Activated CD4-positive, CD25-positive, alpha-beta regulatory T cell treated with anti-CD3 and anti-CD28 coated beads, Interleukin-2, amount 50 U/mL, for 72 hours (primary cell): Measurements from ENCODE around the gene NQO2.
"Not testable (repeated sequence)": the region's sequence is repeated elsewhere in the genome, so short reads cannot be mapped to it uniquely, and the experiment has no call there.

ENCODE experiments used
- DNase-seq: peaks from one replicate; pipeline ENCODE4 v3.0.0; 2021

The NQO2 gene

GRCh38 chr6:2990248-2990931 is 9.3 kb upstream of the NQO2 start:
- DNase-seq, result no peak

- no peak for DNase-seq
These were observed 8.7 kb upstream of the NQO2 start for GRCh38 chr6:2990932-2991506.

- DNase-seq, result no peak
These were observed 7.2 kb upstream of the NQO2 start for GRCh38 chr6:2992330-2992979.

GRCh38 chr6:2993755-2994317 is 5.9 kb upstream of the NQO2 start:
- DNase-seq, result no peak

GRCh38 chr6:2998249-2998997 is 1.3 kb upstream of the NQO2 start:
- peak; percentile 60 for DNase-seq

GRCh38 chr6:2998998-2999617 is 586 bp upstream of the NQO2 start:
- no peak for DNase-seq

GRCh38 chr6:3001146-3001772 is 1.6 kb downstream of the NQO2 start:
- DNase-seq, result no peak

GRCh38 chr6:3001773-3002293 is 2.1 kb downstream of the NQO2 start:
- no peak for DNase-seq

- not testable (repeated sequence) for DNase-seq
These were observed 3.5 kb downstream of the NQO2 start for GRCh38 chr6:3003226-3003625.

GRCh38 chr6:3005077-3005476 is 5.4 kb downstream of the NQO2 start:
- no peak for DNase-seq

GRCh38 chr6:3005874-3006273 is 6.2 kb downstream of the NQO2 start:
- DNase-seq, result no peak

GRCh38 chr6:3006476-3006875 is 6.8 kb downstream of the NQO2 start:
- no peak for DNase-seq

GRCh38 chr6:3007571-3007970 is 7.9 kb downstream of the NQO2 start:
- no peak for DNase-seq

- not testable (repeated sequence) for DNase-seq
These were observed 9.1 kb downstream of the NQO2 start for GRCh38 chr6:3008712-3009265.

GRCh38 chr6:3009930-3010329 is 10.2 kb downstream of the NQO2 start:
- DNase-seq, result no peak

GRCh38 chr6:3011158-3011557 is 11.5 kb downstream of the NQO2 start:
- no peak for DNase-seq

- DNase-seq, result no peak
These were observed 11.9 kb downstream of the NQO2 start for GRCh38 chr6:3011592-3011991.

GRCh38 chr6:3013486-3013885 is 13.8 kb downstream of the NQO2 start:
- no peak for DNase-seq

- no peak for DNase-seq
These were observed 14.4 kb downstream of the NQO2 start for GRCh38 chr6:3013901-3014674.

- DNase-seq, result no peak
These were observed 15.0 kb downstream of the NQO2 start for GRCh38 chr6:3014675-3015066.

GRCh38 chr6:3015144-3015543 is 15.4 kb downstream of the NQO2 start:
- DNase-seq, result no peak
